ENCODE measurements around the gene EXTL2. TPM values are rescaled to one million over a fixed set of nuclear protein-coding genes. Genes with fewer than 3 reads are reported as not detected.
"Not testable (repeated sequence)": the region's sequence is repeated elsewhere in the genome, so short reads cannot be mapped to it uniquely, and the experiment has no call there.

EXTL2 gene
- total and polyA plus RNA-seq, 2 experiments from 2014 or later = 45.3 to 45.4 TPM

- TF ChIP-seq ZNF462 (CRISPR knock-in tag; IDR thresholded peaks at IDR 0.05) (no peak), CTCF (conservative IDR thresholded peaks at IDR 0.05; ENCODE audit: low read depth in 2 of 2) (no peak), STAT1 (IDR thresholded peaks at IDR 0.05; ENCODE audit: unreplicated experiment) (no peak), EZH2phosphoT487 (IDR thresholded peaks at IDR 0.05; ENCODE audit: unreplicated experiment) (no peak)
Observed at GRCh38 chr1:100891380-100891779, 3.3 kb downstream of the EXTL2 start (continued).

DNA sequence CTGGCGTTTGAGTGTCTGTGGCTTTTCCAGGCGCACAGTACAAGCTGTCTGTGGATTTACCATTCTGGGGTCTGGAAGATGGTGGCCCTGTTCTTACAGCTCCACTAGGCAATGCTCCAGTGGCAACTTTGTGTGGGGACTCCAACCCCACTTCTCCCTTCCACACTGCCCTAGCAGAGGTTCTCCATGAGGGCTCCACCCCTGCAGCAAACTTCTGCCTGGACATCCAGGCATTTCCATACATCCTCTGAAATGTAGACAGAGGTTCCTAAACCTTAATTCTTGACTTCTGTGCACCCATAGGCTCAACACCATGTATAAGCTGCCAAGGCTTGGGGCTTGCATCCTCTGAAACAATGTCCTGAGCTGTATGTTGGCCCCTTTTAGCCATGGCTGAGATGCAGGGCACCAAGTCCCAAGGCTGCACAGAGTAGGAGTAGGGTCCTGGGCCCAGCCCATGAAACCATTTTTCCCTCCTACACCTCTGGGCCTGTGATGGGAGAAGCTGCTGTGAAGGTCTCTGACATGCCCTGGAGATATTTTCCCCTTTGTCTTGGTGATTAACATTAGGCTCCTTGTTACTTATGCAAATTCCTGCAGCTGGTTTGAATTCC, 4.7 kb downstream of the EXTL2 start:
- not testable (repeated sequence) for H3K27me3 Mint-ChIP-seq (ENCODE audit: insufficient read depth, low read depth, poor library complexity)

GRCh38 chr1:100889007-100889406, 5.6 kb downstream of the EXTL2 start:
- H4K20me1 ChIP-seq (replicated peaks; ENCODE audit: insufficient read depth); H3F3A ChIP-seq (replicated peaks; ENCODE audit: low read depth); H3K9me2 ChIP-seq (ENCODE audit: insufficient read depth); H2AFZ ChIP-seq; H3K4me3 Mint-ChIP-seq; H3K27ac ChIP-seq (ENCODE audit: low read depth); H3K4me1 ChIP-seq (ENCODE audit: insufficient read depth); H3K4me2 ChIP-seq; H3K4me1 Mint-ChIP-seq; ATAC-seq; H3K27me3 ChIP-seq (ENCODE audit: insufficient read depth); H3K27ac Mint-ChIP-seq; H3K4me3 ChIP-seq; DNase-seq (ENCODE audit: low spot score); H3K27me3 Mint-ChIP-seq (ENCODE audit: insufficient read depth, low read depth, poor library complexity): not testable (repeated sequence)
- peaks cover 38% of the 10 kb centered on the region for H3K9me3 Mint-ChIP-seq
- Histone ChIP-seq H3K36me3 (ENCODE audit: insufficient read depth) (peaks cover 16% of the 10 kb centered on the region), H3K79me2 (replicated peaks; ENCODE audit: insufficient read depth) (peaks cover 64% of the 10 kb centered on the region)
- peaks cover 62% of the 10 kb centered on the region for H3K36me3 Mint-ChIP-seq (ENCODE audit: low read depth)

More for the DNA sequence above, 4.7 kb downstream of the EXTL2 start:
- peaks cover 62% of the 10 kb centered on the region for H3K36me3 Mint-ChIP-seq (ENCODE audit: low read depth)
- not testable (repeated sequence) for H3K4me1 Mint-ChIP-seq; H3K27ac Mint-ChIP-seq; H3K4me2 ChIP-seq; H3K27me3 ChIP-seq (ENCODE audit: insufficient read depth); H3K4me3 ChIP-seq; H3K4me1 ChIP-seq (ENCODE audit: insufficient read depth); H3K4me3 Mint-ChIP-seq; ATAC-seq; H4K20me1 ChIP-seq (replicated peaks; ENCODE audit: insufficient read depth); H2AFZ ChIP-seq; H3K27ac ChIP-seq (ENCODE audit: low read depth); H3F3A ChIP-seq (replicated peaks; ENCODE audit: low read depth); DNase-seq (ENCODE audit: low spot score); H3K9me2 ChIP-seq (ENCODE audit: insufficient read depth)
- peaks cover 38% of the 10 kb centered on the region for H3K9me3 Mint-ChIP-seq
- H3K36me3 ChIP-seq (ENCODE audit: insufficient read depth) = peaks cover 16% of the 10 kb centered on the region
- H3K79me2 ChIP-seq (replicated peaks; ENCODE audit: insufficient read depth) = peaks cover 69% of the 10 kb centered on the region
